Chondrocyte (in vitro differentiated cells): Measurements from ENCODE around the gene ALG6. TPM values are rescaled to one million over a fixed set of nuclear protein-coding genes. Genes with fewer than 3 reads are reported as not detected.

Experiments
- DNase-seq: peaks from one replicate; pipeline ENCODE4 v3.0.0; 2021; ENCODE audit warnings: mixed read lengths, low spot score
- H3K27ac Mint-ChIP-seq: one replicate; pipeline ENCODE4 v1.8.0; 2021; ENCODE audit warnings: mild to moderate bottlenecking, moderate library complexity, mixed read lengths; ENCODE audit not compliant: unreplicated experiment
- H3K27me3 Mint-ChIP-seq: 2 replicates; pipeline ENCODE4 v1.8.0; 2021; ENCODE audit warnings: low read depth, mixed read lengths
- H3K36me3 Mint-ChIP-seq: 2 replicates; pipeline ENCODE4 v1.8.0; 2021; ENCODE audit warnings: low read depth, mixed read lengths
- H3K4me1 Mint-ChIP-seq: 2 replicates; pipeline ENCODE4 v1.8.0; 2021; ENCODE audit warnings: low read depth, mild to moderate bottlenecking, mixed read lengths
- H3K4me3 Mint-ChIP-seq: one replicate; pipeline ENCODE4 v1.8.0; 2021; ENCODE audit warnings: mild to moderate bottlenecking, moderate library complexity, mixed read lengths; ENCODE audit not compliant: unreplicated experiment
- H3K9me3 Mint-ChIP-seq: 2 replicates; pipeline ENCODE4 v1.8.0; 2021; ENCODE audit warnings: low read depth, mixed read lengths
- CTCF ChIP-seq: fragments of 200-600 bp; sonication (generic); IDR thresholded peaks from 2 replicates; pipeline ENCODE4 v1.5.0; 2021; ENCODE audit warnings: antibody characterized with exemption, mild to moderate bottlenecking, moderate library complexity
- microRNA-seq: library from miRNA; unstranded; fragments of <30 nt; microRNA quantifications from one replicate; pipeline ENCODE4 v1.2.0, GENCODE V29; 2020; ENCODE audit warnings: borderline number of aligned reads
- total RNA-seq: library from RNA; stranded (reverse); gene quantifications from 3 replicates; pipeline ENCODE4 v1.2.1, GENCODE V29; 2021

Gene ALG6
- total RNA-seq, 1 donor from 2014 or later = 8.5 TPM

GRCh38 chr1:63486629-63487028 is 119.2 kb downstream of the ALG6 start:
- Mint-ChIP-seq H3K36me3 (no peaks in the 10 kb centered on the region), H3K9me3 (no peaks in the 10 kb centered on the region), H3K4me3 (no peak overlapping the region), H3K27ac (no peak overlapping the region), H3K4me1 (peaks cover 8% of the 10 kb centered on the region), H3K27me3 (no peaks in the 10 kb centered on the region)
- TF ChIP-seq CTCF = no peak
- DNase-seq = no peak

- no peak for DNase-seq
- H3K27ac Mint-ChIP-seq = no peak overlapping the region
These were observed 120.1 kb downstream of the ALG6 start for GRCh38 chr1:63487336-63488065.

More at GRCh38 chr1:63487336-63488065, 120.1 kb downstream of the ALG6 start:
- no peak overlapping the region for H3K4me3 Mint-ChIP-seq
- H3K36me3 Mint-ChIP-seq = no peaks in the 10 kb centered on the region
- no peaks in the 10 kb centered on the region for H3K9me3 Mint-ChIP-seq
- H3K4me1 Mint-ChIP-seq = peaks cover 8% of the 10 kb centered on the region
- no peak for TF ChIP-seq CTCF
- no peaks in the 10 kb centered on the region for H3K27me3 Mint-ChIP-seq

Small RNAs within 50 kb of the gene (microRNA-seq; reads per million reads assigned to microRNA genes)
- not detected for gene MIR6068

Other genes with a start within 250 kb of the ALG6 start
- not detected in 3 replicates for gene FOXD3, start 45.1 kb upstream of the ALG6 start, total RNA-seq
- gene ITGB3BP, start 155.6 kb downstream of the ALG6 start, total RNA-seq = 12.7 to 19.7 TPM (median 15.6 TPM) in 3 replicates
- gene EFCAB7, start 155.9 kb downstream of the ALG6 start, total RNA-seq = 3.8 to 8.9 TPM (median 4.1 TPM) in 3 replicates
- 96.9 to 111 TPM (median 104 TPM) in 3 replicates for gene PGM1, start 225.8 kb downstream of the ALG6 start, total RNA-seq